Fibroblast of skin of back (primary cell): ENCODE results near the gene C4A.
"Not testable (repeated sequence)": the region's sequence is repeated elsewhere in the genome, so short reads cannot be mapped to it uniquely, and the experiment has no call there.

Experiments
- DNase-seq: peaks from one replicate; pipeline ENCODE4 v3.0.0-alpha.2; 2013

The C4A gene

DNA sequence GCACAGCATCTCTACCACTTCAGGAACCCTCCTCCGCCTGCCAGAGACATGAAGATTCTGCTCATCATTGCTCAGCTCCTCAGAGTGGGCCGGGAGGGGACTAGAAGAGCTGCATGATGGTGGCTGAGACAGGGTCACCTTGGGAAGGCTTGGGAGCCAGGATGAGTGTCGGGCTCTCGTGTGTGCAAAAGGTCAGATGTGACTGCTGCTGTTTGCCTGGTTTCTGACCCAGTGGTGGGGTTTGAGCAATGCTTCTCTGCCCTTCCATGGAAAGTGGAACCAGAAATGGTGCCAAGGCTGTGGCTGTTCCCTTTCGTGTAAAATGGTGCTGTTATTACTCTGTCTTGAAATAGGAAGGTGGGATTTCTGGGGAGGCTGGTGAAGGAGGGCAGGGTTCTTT, 859 bp upstream of the C4A start:
- DNase-seq: not testable (repeated sequence)

DNA sequence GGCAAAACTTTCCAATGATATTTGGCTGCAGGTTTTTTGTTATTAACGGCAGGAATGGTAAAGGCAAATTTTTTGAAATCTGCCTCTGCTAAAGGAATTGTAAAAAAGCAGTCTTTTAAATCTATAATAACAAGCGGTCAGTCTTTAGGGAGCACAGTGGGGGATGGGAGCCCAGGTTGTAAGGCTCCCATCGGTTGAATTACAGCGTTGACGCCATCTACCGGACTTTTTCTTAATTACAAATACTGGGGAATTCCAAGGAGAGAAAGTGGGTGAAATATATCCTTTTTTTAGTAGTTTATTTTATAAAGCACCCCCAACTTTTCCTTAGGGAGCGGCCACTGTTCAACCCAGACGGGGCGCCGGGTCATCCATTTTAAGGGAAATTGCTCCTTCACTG, 7.5 kb downstream of the C4A start:
- not testable (repeated sequence) for DNase-seq

DNA sequence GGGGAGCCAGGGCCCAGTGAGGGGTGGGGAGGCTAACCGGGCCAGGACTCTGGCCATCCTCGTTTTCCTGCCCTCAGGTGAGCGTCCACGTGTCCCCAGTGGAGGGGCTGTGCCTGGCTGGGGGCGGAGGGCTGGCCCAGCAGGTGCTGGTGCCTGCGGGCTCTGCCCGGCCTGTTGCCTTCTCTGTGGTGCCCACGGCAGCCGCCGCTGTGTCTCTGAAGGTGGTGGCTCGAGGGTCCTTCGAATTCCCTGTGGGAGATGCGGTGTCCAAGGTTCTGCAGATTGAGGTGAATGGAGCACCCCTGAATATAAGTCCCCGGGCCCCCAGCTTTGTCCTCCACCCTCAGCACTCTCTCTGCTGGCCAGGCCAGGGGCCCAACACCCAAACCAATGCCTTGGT, 12.6 kb downstream of the C4A start:
- DNase-seq: not testable (repeated sequence)

DNA sequence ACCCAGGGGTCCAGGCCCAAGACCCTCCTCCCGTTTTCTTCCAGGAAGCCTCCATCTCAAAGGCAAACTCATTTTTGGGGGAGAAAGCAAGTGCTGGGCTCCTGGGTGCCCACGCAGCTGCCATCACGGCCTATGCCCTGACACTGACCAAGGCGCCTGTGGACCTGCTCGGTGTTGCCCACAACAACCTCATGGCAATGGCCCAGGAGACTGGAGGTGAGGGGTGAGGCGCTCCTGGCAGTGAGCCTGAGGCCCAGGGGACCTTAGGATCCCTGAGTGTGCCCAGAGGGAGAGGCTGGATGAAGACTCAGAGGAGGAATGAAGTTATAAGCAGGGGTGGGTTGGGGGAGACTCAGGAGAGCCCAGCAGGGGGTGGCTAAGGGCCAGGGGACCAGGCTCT, 14.5 kb downstream of the C4A start:
- not testable (repeated sequence) for DNase-seq

DNA sequence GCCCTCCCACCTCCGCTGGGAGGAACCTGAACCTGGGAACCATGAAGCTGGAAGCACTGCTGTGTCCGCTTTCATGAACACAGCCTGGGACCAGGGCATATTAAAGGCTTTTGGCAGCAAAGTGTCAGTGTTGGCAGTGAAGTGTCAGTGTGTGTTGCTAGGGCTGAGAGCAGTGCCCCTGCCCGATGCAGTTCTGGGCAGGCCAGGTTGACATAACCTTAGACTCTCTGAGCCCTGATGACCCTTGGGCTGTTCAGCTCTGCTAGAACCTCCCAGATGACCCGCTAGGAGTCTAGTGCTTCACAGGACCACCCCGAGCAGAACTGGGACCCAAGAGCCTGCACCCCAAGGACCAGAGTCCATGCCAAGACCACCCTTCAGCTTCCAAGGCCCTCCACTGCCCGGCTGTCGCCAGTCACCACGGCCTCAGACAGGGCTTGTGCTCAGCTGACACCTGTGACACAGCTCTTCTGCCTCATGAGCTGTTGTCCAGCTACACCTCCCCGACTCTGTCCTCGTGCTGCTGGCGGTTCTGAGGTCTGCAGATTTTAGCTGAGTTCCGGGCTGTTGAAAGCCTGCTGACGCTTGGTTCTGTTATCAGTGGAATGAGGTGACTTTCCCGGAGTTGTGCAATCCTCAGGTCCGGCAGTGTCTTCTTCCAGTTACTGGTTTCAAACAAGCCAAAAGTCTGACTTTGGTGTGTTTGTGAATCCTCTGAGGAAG, 20.9 kb downstream of the C4A start:
- DNase-seq: not testable (repeated sequence)

DNA sequence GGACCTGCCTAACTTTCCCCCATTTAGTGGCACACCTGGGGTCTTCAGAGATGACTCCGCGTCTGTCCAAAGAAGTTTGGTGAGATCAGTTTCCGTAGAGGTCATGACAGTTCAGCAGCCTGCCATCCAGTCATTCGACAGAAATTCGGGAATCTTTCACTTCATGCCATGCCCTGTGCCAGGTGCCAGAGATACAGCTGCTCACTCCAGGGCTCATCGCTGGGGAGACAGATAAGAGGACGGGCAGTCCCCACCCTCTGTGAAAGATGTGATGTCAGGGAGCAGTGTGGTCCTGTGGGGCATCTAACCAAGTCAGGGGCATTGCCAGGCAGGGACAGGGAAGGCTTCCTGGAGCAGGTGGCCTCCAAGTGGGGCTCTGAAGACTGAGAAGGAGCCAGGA, 21.4 kb downstream of the C4A start:
- DNase-seq: not testable (repeated sequence)

DNA sequence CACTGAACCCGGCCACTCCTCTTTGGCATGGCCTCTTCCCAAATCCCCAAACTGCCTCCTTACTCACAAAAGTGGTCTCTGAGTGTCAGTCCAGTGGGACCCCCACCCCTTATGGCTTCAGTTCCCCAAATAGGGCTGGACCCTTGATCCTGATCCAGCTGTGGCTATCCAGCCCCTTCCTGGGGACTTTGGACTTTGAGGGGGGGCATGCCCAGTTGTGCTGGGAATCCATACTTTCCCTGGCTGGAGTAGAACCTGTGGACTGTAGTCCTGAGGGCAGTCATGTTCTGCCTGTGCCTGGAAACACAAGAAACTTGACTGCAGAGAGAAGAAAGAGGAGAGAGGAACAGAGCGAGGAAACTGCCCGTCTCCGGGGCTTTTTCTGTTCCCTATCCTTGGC, 22.5 kb downstream of the C4A start:
- DNase-seq: not testable (repeated sequence)

DNA sequence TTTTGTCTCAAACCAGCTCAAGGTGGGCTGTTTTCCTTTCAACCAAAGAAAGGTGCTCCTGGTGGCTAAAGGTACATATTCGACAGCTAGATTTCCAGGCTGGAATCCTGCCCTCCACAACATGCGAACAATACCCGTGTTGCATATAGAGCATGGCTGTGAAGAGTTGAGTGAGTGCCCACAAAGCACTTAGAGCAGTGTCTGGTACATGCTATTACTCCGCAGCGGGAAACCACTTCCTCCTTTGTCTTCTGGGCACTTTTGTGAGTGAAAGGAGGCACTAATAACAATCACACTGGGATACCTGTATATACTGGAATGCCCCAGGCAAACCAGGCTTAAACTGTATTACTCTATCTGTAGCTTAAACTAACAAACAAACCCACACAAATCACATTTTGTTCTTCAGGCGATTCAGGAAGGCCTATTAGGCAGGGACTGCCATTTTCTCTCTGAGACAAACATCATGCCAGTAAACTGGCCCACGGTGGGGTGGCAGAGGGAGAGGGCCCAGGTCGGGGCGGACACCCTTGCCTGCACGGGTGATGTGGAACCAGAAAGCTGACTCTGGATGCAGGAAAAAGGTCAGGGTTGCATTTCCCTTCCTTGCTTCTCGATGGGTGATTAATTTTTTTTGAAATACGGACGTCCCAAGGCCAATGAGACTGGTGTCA, 23.1 kb downstream of the C4A start:
- DNase-seq: not testable (repeated sequence)

DNA sequence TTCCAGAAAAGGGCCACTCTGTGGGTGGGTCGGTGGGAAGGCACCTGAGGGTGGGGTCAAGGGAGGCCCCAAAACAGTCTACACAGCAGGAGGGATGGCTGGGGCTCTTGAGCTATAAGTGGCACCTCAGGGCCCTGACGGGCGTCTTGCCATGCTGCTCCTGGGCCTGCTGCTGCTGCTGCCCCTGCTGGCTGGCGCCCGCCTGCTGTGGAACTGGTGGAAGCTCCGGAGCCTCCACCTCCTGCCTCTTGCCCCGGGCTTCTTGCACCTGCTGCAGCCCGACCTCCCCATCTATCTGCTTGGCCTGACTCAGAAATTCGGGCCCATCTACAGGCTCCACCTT, 23.7 kb downstream of the C4A start:
- DNase-seq: not testable (repeated sequence)

DNA sequence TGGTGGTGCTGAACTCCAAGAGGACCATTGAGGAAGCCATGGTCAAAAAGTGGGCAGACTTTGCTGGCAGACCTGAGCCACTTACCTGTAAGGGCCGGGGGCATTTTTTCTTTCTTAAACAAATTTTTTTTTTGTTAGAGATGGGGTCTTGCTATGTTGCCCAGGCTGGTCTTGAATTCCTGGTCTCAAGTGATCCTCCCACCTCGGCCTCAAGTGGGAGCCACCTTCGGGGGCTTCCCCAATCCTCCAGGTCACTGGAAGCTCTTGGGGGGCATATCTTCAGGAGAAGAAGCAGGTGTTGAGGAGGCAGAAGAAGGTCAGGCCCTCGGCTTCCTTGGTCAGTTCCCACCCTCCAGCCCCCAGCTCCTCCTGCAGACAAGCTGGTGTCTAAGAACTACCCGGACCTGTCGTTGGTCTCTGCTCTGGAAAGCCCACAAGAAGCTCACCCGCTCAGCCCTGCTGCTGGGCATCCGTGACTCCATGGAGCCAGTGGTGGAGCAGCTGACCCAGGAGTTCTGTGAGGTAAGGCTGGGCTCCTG, 24.2 kb downstream of the C4A start:
- DNase-seq: not testable (repeated sequence)

DNA sequence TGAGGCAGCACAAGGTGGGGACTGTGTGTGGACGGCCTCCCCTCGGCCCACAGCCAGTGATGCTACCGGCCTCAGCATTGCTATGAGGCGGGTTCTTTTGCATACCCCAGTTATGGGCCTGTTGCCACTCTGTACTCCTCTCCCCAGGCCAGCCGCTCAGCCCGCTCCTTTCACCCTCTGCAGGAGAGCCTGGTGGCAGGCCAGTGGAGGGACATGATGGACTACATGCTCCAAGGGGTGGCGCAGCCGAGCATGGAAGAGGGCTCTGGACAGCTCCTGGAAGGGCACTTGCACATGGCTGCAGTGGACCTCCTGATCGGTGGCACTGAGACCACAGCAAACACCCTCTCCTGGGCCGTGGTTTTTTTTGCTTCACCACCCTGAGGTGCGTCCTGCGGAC, 25.2 kb downstream of the C4A start:
- DNase-seq: not testable (repeated sequence)

DNA sequence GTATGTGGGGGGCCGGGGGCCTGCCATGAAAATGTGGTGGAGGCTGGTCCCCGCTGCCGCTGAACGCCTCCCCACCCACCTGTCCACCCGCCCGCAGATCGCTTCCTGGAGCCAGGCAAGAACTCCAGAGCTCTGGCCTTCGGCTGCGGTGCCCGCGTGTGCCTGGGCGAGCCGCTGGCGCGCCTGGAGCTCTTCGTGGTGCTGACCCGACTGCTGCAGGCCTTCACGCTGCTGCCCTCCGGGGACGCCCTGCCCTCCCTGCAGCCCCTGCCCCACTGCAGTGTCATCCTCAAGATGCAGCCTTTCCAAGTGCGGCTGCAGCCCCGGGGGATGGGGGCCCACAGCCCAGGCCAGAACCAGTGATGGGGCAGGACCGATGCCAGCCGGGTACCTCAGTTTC, 26.2 kb downstream of the C4A start:
- DNase-seq: not testable (repeated sequence)

DNA sequence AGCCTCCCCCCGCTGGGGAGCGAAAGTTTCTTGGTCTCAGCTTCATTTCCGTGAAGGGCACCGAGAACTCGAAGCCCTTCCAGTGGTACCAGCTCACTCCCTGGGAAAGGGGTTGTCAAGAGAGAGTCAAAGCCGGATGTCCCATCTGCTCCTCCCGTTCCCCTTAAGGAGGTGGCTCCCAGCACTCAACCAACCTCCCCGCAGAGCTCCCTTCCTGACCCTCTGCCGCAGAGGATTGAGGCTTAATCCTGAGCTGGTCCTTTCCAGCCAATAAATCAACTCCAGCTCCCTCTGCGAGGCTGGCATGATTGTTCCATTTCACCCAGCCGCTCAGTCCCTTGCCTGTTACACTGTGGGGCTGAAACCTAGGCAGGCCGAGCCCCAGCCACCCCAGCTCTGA, 26.8 kb downstream of the C4A start:
- not testable (repeated sequence) for DNase-seq

DNA sequence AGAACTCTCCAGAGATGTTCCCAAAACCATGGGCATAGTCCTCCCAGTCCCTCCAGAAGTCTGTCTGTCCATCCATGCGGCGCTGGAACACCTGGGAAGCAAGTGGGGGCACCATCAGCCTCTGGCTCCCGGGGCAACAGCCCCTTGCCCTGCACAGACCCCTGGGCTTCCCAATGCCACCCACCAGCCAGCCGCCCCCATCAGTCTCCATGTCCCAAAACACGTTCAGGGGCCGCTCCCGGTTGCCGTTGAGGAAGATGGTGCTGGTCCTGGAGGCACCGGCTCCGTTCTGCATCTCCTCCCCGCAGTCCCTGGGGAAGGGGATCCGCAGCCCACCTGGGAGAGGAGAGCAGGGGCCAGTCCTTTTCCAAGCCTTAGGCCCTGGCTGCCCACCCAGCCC, 27.7 kb downstream of the C4A start:
- DNase-seq: not testable (repeated sequence)

DNA sequence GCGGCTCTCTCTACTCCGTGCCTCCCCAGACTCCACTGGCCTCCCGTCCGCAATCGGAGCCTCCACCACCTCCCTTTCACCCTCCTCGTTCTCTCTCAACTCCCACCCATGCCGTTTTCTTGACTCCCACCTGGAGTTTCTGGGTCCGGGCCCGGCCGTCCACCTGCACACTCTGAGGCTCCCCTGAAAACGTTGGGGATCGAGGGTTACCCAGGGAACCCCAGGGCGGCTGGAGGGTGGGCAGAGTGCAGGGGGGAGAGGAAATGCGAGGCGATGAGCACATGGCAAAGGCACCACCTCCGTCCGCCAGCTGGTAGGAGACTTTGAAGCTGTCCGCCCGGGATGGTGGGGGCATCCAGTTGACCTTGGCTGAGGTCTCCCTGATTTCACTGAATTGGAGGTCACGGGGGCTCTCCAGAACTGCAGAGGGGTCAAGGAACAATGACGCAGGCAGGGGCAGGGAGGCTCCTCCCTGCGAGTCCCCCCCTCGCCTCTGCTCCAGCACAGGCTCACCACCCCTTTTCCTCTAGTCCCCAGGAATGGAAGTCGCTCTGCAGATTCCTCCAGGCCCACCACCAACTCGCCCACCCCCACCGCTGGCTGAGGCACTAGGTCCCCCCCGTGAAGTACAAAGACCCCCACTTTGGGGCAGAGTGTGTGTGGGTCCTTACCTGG, 29.1 kb downstream of the C4A start:
- DNase-seq: not testable (repeated sequence)

DNA sequence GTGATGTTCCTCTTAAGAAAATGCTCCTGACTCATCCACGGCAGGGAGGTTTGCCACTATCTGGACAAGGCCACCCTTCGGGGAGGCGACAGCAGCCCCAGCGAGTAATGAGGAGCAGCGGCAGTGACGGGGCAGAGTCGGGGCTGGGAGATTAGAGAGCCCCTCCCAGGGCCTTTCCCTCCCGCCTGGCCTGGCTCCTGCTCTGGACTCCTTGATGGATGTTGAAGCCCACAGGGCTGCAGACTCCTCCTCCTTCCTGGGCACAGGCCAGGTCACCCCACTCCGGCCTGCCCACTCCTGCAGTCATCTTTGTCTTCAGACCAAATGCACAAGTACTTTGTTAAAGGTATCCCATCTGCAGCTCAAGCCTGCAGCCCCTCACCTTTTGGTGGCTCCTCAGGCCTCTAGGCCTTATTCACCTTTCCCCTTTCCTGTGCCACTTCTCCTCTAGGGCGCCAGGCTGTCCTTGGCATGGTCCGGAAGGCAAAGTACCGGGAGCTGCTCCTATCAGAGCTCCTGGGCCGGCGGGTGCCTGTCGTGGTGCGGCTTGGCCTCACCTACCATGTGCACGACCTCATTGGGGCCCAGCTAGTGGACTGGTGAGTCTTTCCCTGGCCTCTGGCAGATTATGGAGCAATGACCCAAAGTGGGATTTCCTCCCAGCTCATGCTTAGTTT, 31.2 kb downstream of the C4A start:
- DNase-seq: not testable (repeated sequence)

DNA sequence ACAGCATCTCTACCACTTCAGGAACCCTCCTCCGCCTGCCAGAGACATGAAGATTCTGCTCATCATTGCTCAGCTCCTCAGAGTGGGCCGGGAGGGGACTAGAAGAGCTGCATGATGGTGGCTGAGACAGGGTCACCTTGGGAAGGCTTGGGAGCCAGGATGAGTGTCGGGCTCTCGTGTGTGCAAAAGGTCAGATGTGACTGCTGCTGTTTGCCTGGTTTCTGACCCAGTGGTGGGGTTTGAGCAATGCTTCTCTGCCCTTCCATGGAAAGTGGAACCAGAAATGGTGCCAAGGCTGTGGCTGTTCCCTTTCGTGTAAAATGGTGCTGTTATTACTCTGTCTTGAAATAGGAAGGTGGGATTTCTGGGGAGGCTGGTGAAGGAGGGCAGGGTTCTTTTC, 31.9 kb downstream of the C4A start:
- not testable (repeated sequence) for DNase-seq

DNA sequence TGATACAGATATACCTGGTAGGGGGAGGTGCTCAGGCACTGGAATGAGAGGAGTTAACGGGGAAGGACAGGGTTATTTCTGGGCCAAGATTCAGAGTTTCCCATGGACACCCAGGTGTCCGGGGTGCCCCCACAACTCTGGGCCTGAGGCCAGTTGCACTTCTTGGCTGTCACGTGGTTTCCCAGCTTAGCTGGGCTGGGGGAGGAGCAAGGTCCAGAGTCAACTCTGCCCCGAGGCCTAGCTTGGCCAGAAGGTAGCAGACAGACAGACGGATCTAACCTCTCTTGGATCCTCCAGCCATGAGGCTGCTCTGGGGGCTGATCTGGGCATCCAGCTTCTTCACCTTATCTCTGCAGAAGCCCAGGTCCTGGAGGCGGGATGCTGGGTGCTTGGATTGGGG, 32.7 kb downstream of the C4A start, which contains the start of gene C4B:
C4B (plus strand) TSS at position 249 of the 400 bp plus-strand sequence; CDS start at position 300, 51 bp downstream.
- not testable (repeated sequence) for DNase-seq

DNA sequence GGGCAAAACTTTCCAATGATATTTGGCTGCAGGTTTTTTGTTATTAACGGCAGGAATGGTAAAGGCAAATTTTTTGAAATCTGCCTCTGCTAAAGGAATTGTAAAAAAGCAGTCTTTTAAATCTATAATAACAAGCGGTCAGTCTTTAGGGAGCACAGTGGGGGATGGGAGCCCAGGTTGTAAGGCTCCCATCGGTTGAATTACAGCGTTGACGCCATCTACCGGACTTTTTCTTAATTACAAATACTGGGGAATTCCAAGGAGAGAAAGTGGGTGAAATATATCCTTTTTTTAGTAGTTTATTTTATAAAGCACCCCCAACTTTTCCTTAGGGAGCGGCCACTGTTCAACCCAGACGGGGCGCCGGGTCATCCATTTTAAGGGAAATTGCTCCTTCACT, 40.2 kb downstream of the C4A start:
- not testable (repeated sequence) for DNase-seq

DNA sequence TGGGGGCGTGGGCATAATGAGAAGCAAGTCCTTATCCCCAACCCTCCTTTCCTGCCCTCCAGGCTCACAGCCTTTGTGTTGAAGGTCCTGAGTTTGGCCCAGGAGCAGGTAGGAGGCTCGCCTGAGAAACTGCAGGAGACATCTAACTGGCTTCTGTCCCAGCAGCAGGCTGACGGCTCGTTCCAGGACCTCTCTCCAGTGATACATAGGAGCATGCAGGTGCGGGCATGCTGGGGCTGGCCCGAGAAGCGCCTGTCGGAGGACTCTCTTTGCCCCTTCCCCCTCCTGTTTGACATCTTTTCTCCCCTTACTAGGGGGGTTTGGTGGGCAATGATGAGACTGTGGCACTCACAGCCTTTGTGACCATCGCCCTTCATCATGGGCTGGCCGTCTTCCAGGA, 46.8 kb downstream of the C4A start:
- DNase-seq: not testable (repeated sequence)

DNA sequence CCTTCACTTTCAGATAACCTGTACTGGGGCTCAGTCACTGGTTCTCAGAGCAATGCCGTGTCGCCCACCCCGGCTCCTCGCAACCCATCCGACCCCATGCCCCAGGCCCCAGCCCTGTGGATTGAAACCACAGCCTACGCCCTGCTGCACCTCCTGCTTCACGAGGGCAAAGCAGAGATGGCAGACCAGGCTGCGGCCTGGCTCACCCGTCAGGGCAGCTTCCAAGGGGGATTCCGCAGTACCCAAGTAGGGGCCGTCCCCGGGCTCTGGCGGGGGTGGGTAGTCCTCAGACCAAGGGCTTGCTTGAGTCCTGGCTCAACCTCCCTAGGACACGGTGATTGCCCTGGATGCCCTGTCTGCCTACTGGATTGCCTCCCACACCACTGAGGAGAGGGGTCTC, 47.7 kb downstream of the C4A start:
- not testable (repeated sequence) for DNase-seq

DNA sequence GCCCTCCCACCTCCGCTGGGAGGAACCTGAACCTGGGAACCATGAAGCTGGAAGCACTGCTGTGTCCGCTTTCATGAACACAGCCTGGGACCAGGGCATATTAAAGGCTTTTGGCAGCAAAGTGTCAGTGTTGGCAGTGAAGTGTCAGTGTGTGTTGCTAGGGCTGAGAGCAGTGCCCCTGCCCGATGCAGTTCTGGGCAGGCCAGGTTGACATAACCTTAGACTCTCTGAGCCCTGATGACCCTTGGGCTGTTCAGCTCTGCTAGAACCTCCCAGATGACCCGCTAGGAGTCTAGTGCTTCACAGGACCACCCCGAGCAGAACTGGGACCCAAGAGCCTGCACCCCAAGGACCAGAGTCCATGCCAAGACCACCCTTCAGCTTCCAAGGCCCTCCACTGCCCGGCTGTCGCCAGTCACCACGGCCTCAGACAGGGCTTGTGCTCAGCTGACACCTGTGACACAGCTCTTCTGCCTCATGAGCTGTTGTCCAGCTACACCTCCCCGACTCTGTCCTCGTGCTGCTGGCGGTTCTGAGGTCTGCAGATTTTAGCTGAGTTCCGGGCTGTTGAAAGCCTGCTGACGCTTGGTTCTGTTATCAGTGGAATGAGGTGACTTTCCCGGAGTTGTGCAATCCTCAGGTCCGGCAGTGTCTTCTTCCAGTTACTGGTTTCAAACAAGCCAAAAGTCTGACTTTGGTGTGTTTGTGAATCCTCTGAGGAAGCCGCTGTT, 53.6 kb downstream of the C4A start:
- DNase-seq: not testable (repeated sequence)
